Astrocyte (in vitro differentiated cells and primary cell): ENCODE data around the gene SLC6A19. TPM values are rescaled to one million over a fixed set of nuclear protein-coding genes. Genes with fewer than 3 reads are reported as not detected.

Source experiments
- DNase-seq: peaks from one replicate; pipeline ENCODE4 v3.0.0-alpha.2; 2010; ENCODE audit warnings: low read depth
- FAIRE-seq: peaks from 2 replicates; lab custom pipeline; 2011; peaks lifted over from hg19 to GRCh38; lab: Jason Lieb, UNC
- H2AFZ ChIP-seq: 2 replicates; pipeline ENCODE4 v1.6.0; 2012; ENCODE audit warnings: low read depth, low read length, inconsistent platforms
- H3K27ac ChIP-seq: 2 replicates; pipeline ENCODE4 v1.5.1; 2011; ENCODE audit warnings: low read depth, low read length, inconsistent platforms
- H3K27me3 ChIP-seq: 2 replicates; pipeline ENCODE4 v1.6.0; 2011; ENCODE audit warnings: low read length, inconsistent platforms; ENCODE audit not compliant: insufficient read depth
- H3K36me3 ChIP-seq: 2 replicates; pipeline ENCODE4 v1.5.1; 2011; ENCODE audit warnings: low read length, inconsistent platforms; ENCODE audit not compliant: insufficient read depth
- H3K4me1 ChIP-seq: 2 replicates; pipeline ENCODE4 v1.5.1; 2011; ENCODE audit warnings: low read length, inconsistent platforms; ENCODE audit not compliant: insufficient read depth
- H3K4me2 ChIP-seq: 2 replicates; pipeline ENCODE4 v1.6.0; 2012; ENCODE audit warnings: low read length, inconsistent platforms
- H3K4me3 ChIP-seq: 2 replicates; pipeline ENCODE4 v1.5.1; 2011; ENCODE audit warnings: low read depth, mild to moderate bottlenecking, low read length, inconsistent platforms; ENCODE audit not compliant: insufficient read depth
- H3K79me2 ChIP-seq: 2 replicates; pipeline ENCODE4 v1.6.0; 2012; ENCODE audit warnings: mild to moderate bottlenecking, low read length, inconsistent platforms; ENCODE audit not compliant: insufficient read depth
- H3K9ac ChIP-seq: 2 replicates; pipeline ENCODE4 v1.6.0; 2012; ENCODE audit warnings: mild to moderate bottlenecking, low read length, inconsistent platforms
- H3K9me3 ChIP-seq: 2 replicates; pipeline ENCODE4 v1.5.1; 2012; ENCODE audit warnings: low read depth, mild to moderate bottlenecking, low read length, inconsistent platforms; ENCODE audit not compliant: insufficient read depth
- H4K20me1 ChIP-seq: 2 replicates; pipeline ENCODE4 v1.6.0; 2012; ENCODE audit warnings: low read length, inconsistent platforms; ENCODE audit not compliant: insufficient read depth
- H3K27ac Mint-ChIP-seq: one replicate; pipeline ENCODE4 v1.8.0; 2021; ENCODE audit warnings: mild to moderate bottlenecking, mixed read lengths; ENCODE audit not compliant: unreplicated experiment
- H3K27me3 Mint-ChIP-seq: one replicate; pipeline ENCODE4 v1.8.0; 2021; ENCODE audit warnings: low read depth, mixed read lengths; ENCODE audit not compliant: unreplicated experiment
- H3K36me3 Mint-ChIP-seq: one replicate; pipeline ENCODE4 v1.8.0; 2021; ENCODE audit warnings: low read depth, mixed read lengths; ENCODE audit not compliant: unreplicated experiment
- H3K4me1 Mint-ChIP-seq: one replicate; pipeline ENCODE4 v1.8.0; 2021; ENCODE audit warnings: low read depth, mixed read lengths; ENCODE audit not compliant: unreplicated experiment
- H3K4me3 Mint-ChIP-seq: one replicate; pipeline ENCODE4 v1.8.0; 2021; ENCODE audit warnings: mild to moderate bottlenecking, moderate library complexity, mixed read lengths; ENCODE audit not compliant: unreplicated experiment
- H3K9me3 Mint-ChIP-seq: one replicate; pipeline ENCODE4 v1.8.0; 2021; ENCODE audit warnings: mild to moderate bottlenecking, mixed read lengths; ENCODE audit not compliant: unreplicated experiment
- EZH2 ChIP-seq: IDR thresholded peaks from 2 replicates; pipeline ENCODE4 v1.6.1; 2012; ENCODE audit warnings: mild to moderate bottlenecking, low read length, inconsistent platforms; ENCODE audit not compliant: insufficient read depth
- total RNA-seq: library from RNA; stranded (reverse); gene quantifications from 2 replicates; pipeline ENCODE4 v1.2.1, GENCODE V29; 2021
- TF ChIP-seq, protein P1 (sequence below): IDR thresholded peaks from 2 replicates; pipeline ENCODE4 v1.5.1; 2011; ENCODE audit warnings: low read depth, mild to moderate bottlenecking, inconsistent platforms, low read length, moderate library complexity; ENCODE audit not compliant: insufficient read depth

Gene SLC6A19
- total RNA-seq, 1 donor from 2014 or later = not detected

- Histone ChIP-seq H3K27ac (no peak overlapping the region), H3K9me3 (no peaks in the 10 kb centered on the region), H3K27me3 (peaks cover 2% of the 10 kb centered on the region), H3K79me2 (no peaks in the 10 kb centered on the region), H3K4me1 (no peaks in the 10 kb centered on the region), H3K4me2 (no peak overlapping the region), H4K20me1 (no peaks in the 10 kb centered on the region), H2AFZ (no peak overlapping the region), H3K9ac (no peak overlapping the region), H3K4me3 (no peak overlapping the region), H3K36me3 (no peaks in the 10 kb centered on the region)
- Mint-ChIP-seq H3K36me3 (no peaks in the 10 kb centered on the region), H3K9me3 (peaks cover 3% of the 10 kb centered on the region), H3K4me1 (no peaks in the 10 kb centered on the region), H3K4me3 (no peak overlapping the region), H3K27ac (no peak overlapping the region), H3K27me3 (peaks cover 30% of the 10 kb centered on the region)
- TF ChIP-seq, protein P1, sequence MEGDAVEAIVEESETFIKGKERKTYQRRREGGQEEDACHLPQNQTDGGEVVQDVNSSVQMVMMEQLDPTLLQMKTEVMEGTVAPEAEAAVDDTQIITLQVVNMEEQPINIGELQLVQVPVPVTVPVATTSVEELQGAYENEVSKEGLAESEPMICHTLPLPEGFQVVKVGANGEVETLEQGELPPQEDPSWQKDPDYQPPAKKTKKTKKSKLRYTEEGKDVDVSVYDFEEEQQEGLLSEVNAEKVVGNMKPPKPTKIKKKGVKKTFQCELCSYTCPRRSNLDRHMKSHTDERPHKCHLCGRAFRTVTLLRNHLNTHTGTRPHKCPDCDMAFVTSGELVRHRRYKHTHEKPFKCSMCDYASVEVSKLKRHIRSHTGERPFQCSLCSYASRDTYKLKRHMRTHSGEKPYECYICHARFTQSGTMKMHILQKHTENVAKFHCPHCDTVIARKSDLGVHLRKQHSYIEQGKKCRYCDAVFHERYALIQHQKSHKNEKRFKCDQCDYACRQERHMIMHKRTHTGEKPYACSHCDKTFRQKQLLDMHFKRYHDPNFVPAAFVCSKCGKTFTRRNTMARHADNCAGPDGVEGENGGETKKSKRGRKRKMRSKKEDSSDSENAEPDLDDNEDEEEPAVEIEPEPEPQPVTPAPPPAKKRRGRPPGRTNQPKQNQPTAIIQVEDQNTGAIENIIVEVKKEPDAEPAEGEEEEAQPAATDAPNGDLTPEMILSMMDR = no peak
- no peak for TF ChIP-seq EZH2
- no peak for DNase-seq
- FAIRE-seq = no peak
These were observed 2.1 kb upstream of the SLC6A19 start for GRCh38 chr5:1199340-1199648.

DNA sequence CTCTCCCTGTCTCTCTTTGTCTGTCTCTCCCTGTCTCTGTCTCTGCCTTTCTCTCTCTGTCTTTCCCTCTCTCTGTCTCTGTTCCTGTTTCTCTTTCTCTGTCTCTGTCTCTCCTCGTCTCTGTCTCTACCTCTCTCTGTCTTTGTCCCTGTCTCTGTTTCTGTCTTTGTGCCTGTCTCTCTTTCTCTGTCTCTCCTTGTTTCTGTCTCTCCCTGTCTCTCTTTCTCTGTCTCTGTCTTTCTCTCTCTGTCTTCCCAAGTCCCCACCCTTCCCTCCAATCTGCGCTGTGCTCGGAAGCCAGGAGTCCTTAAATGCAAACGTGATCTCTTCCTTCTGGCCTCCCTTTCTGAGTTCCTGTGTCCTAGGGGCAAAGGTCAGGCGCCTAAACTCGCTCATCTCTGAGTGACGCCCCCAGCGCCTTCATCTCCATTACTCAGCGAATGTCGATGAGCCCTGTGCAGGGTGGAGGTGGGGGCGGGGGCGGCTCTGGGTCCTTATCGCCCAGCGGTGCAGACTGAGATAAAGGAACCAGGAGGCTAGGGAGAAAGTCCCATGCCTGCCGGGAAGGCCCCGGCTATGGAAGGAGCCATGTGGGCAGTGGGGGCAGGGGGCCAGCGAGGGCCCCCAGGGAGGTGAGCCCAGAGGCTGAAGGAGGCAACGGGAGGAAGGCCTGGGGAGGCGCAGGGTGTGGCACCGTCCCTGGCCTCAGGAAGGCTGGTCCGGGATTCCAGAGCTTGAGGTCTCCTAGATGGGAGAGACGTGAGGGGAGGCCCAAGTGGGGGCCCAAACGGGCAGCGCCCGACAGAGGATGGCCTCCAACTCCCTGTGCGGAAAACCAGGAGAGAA is 1.5 kb upstream of the SLC6A19 start:
- Histone ChIP-seq H3K27me3 (peaks cover 2% of the 10 kb centered on the region), H2AFZ (no peak overlapping the region), H3K4me2 (no peak overlapping the region), H3K36me3 (no peaks in the 10 kb centered on the region), H3K9ac (no peak overlapping the region), H3K4me3 (no peak overlapping the region), H3K4me1 (no peaks in the 10 kb centered on the region), H4K20me1 (no peaks in the 10 kb centered on the region), H3K79me2 (no peaks in the 10 kb centered on the region), H3K27ac (no peak overlapping the region), H3K9me3 (no peaks in the 10 kb centered on the region)
- DNase-seq = no peak
- H3K36me3 Mint-ChIP-seq = no peaks in the 10 kb centered on the region
- peaks cover 3% of the 10 kb centered on the region for H3K9me3 Mint-ChIP-seq
- H3K27ac Mint-ChIP-seq = no peak overlapping the region
- peaks cover 26% of the 10 kb centered on the region for H3K27me3 Mint-ChIP-seq
- no peak for FAIRE-seq
- H3K4me3 Mint-ChIP-seq = no peak overlapping the region
- TF ChIP-seq, protein P1 = no peak
- no peak for TF ChIP-seq EZH2
- H3K4me1 Mint-ChIP-seq = no peaks in the 10 kb centered on the region
